ENCODE results near the gene DSTN. TPM values are rescaled to one million over a fixed set of nuclear protein-coding genes. Genes with fewer than 3 reads are reported as not detected.
A peak's percentile ranks its signal among the peaks of the same experiment; 100 is the strongest.

DSTN gene
- total RNA-seq: 61.2 and 64.3 TPM in 2 replicates

- peaks cover 3% of the 10 kb centered on the region for H3K9me3 Mint-ChIP-seq
- peaks cover 3% of the 10 kb centered on the region for H3K36me3 Mint-ChIP-seq (ENCODE audit: low read depth)
- peak within 1 kb of the TSS; percentile 90 for H3K27ac Mint-ChIP-seq
Measured at GRCh38 chr20:17569616-17570346, at the start of gene DSTN. Gene DSTN (plus strand): TSS chr20:17570075. CDS start chr20:17570209, 134 bp downstream.

GRCh38 chr20:17520583-17520982 is 49.3 kb upstream of the DSTN start:
- Mint-ChIP-seq H3K27ac (no peak overlapping the region), H3K4me1 (ENCODE audit: low read depth) (peaks cover 10% of the 10 kb centered on the region), H3K27me3 (ENCODE audit: low read depth) (peaks cover 7% of the 10 kb centered on the region)

More at GRCh38 chr20:17569616-17570346, at the start of gene DSTN:
- DNase-seq (ENCODE audit: low spot score): peak; percentile 85
- intact Hi-C loops (cut with micrococcal nuclease): loop anchor here (2.0 kb wide), 4 partner anchors 41 to 399 kb away; partner anchors contain the start of genes MGME1 and SNX5
- H3K27me3 Mint-ChIP-seq (ENCODE audit: low read depth): peaks cover 9% of the 10 kb centered on the region
- H3K4me1 Mint-ChIP-seq (ENCODE audit: low read depth): peaks cover 22% of the 10 kb centered on the region
- H3K4me3 Mint-ChIP-seq (ENCODE audit: low read depth): peak within 1 kb of the TSS; percentile 93

GRCh38 chr20:17522528-17522927 is 47.3 kb upstream of the DSTN start:
- intact Hi-C loops (cut with micrococcal nuclease): no loop called here

More at GRCh38 chr20:17520583-17520982, 49.3 kb upstream of the DSTN start:
- Mint-ChIP-seq H3K4me3 (ENCODE audit: low read depth) (no peak overlapping the region), H3K9me3 (no peaks in the 10 kb centered on the region), H3K36me3 (ENCODE audit: low read depth) (no peaks in the 10 kb centered on the region)
- intact Hi-C loops (cut with micrococcal nuclease): no loop called here
- DNase-seq (ENCODE audit: low spot score): no peak

GRCh38 chr20:17523326-17523725 is 46.5 kb upstream of the DSTN start:
- H3K27ac Mint-ChIP-seq: no peak overlapping the region
- intact Hi-C loops (cut with micrococcal nuclease): no loop called here
- peaks cover 4% of the 10 kb centered on the region for H3K4me1 Mint-ChIP-seq (ENCODE audit: low read depth)
- H3K36me3 Mint-ChIP-seq (ENCODE audit: low read depth): no peaks in the 10 kb centered on the region
- DNase-seq (ENCODE audit: low spot score): no peak
- H3K9me3 Mint-ChIP-seq: no peaks in the 10 kb centered on the region
- H3K27me3 Mint-ChIP-seq (ENCODE audit: low read depth): peaks cover 14% of the 10 kb centered on the region
- H3K4me3 Mint-ChIP-seq (ENCODE audit: low read depth): no peak overlapping the region

More at GRCh38 chr20:17522528-17522927, 47.3 kb upstream of the DSTN start:
- Mint-ChIP-seq H3K36me3 (ENCODE audit: low read depth) (no peaks in the 10 kb centered on the region), H3K27ac (no peak overlapping the region), H3K9me3 (no peaks in the 10 kb centered on the region), H3K4me1 (ENCODE audit: low read depth) (peaks cover 4% of the 10 kb centered on the region), H3K4me3 (ENCODE audit: low read depth) (no peak overlapping the region), H3K27me3 (ENCODE audit: low read depth) (peaks cover 11% of the 10 kb centered on the region)
- no peak for DNase-seq (ENCODE audit: low spot score)

- Mint-ChIP-seq H3K4me3 (ENCODE audit: low read depth) (no peak overlapping the region), H3K4me1 (ENCODE audit: low read depth) (peaks cover 4% of the 10 kb centered on the region), H3K36me3 (ENCODE audit: low read depth) (no peaks in the 10 kb centered on the region), H3K9me3 (no peaks in the 10 kb centered on the region), H3K27me3 (ENCODE audit: low read depth) (peaks cover 17% of the 10 kb centered on the region), H3K27ac (no peak overlapping the region)
- intact Hi-C loops (cut with micrococcal nuclease): no loop called here
- DNase-seq (ENCODE audit: low spot score): no peak
Measured at GRCh38 chr20:17524560-17524959, 45.3 kb upstream of the DSTN start.

- Mint-ChIP-seq H3K9me3 (no peaks in the 10 kb centered on the region), H3K27ac (no peak overlapping the region), H3K4me3 (ENCODE audit: low read depth) (no peak overlapping the region), H3K4me1 (ENCODE audit: low read depth) (peaks cover 5% of the 10 kb centered on the region), H3K27me3 (ENCODE audit: low read depth) (peaks cover 19% of the 10 kb centered on the region), H3K36me3 (ENCODE audit: low read depth) (no peaks in the 10 kb centered on the region)
- intact Hi-C loops (cut with micrococcal nuclease): no loop called here
- no peak for DNase-seq (ENCODE audit: low spot score)
Measured at GRCh38 chr20:17525132-17525531, 44.7 kb upstream of the DSTN start.

- peaks cover 7% of the 10 kb centered on the region for H3K4me1 Mint-ChIP-seq (ENCODE audit: low read depth)
- intact Hi-C loops (cut with micrococcal nuclease): no loop called here
- H3K27ac Mint-ChIP-seq: no peak overlapping the region
- H3K27me3 Mint-ChIP-seq (ENCODE audit: low read depth): peaks cover 21% of the 10 kb centered on the region
- no peaks in the 10 kb centered on the region for H3K9me3 Mint-ChIP-seq
- H3K36me3 Mint-ChIP-seq (ENCODE audit: low read depth): no peaks in the 10 kb centered on the region
- no peak overlapping the region for H3K4me3 Mint-ChIP-seq (ENCODE audit: low read depth)
- DNase-seq (ENCODE audit: low spot score): no peak
Measured at GRCh38 chr20:17525650-17526049, 44.2 kb upstream of the DSTN start.

GRCh38 chr20:17529586-17529985 is 40.3 kb upstream of the DSTN start:
- peaks cover 23% of the 10 kb centered on the region for H3K4me1 Mint-ChIP-seq (ENCODE audit: low read depth)
- intact Hi-C loops (cut with micrococcal nuclease): no loop called here
- no peak overlapping the region for H3K4me3 Mint-ChIP-seq (ENCODE audit: low read depth)
- no peaks in the 10 kb centered on the region for H3K9me3 Mint-ChIP-seq
- H3K36me3 Mint-ChIP-seq (ENCODE audit: low read depth): no peaks in the 10 kb centered on the region
- peaks cover 19% of the 10 kb centered on the region for H3K27me3 Mint-ChIP-seq (ENCODE audit: low read depth)
- no peak overlapping the region for H3K27ac Mint-ChIP-seq
- no peak for DNase-seq (ENCODE audit: low spot score)

- Mint-ChIP-seq H3K27me3 (ENCODE audit: low read depth) (peaks cover 19% of the 10 kb centered on the region), H3K4me1 (ENCODE audit: low read depth) (peaks cover 23% of the 10 kb centered on the region), H3K9me3 (no peaks in the 10 kb centered on the region), H3K36me3 (ENCODE audit: low read depth) (no peaks in the 10 kb centered on the region), H3K27ac (peak overlapping the region; percentile 55), H3K4me3 (ENCODE audit: low read depth) (peak overlapping the region; percentile 64)
- DNase-seq (ENCODE audit: low spot score): no peak
- intact Hi-C loops (cut with micrococcal nuclease): loop anchor here (1.0 to 10.0 kb wide), 5 partner anchors 24 to 463 kb away; partner anchors contain the start of genes MGME1 and SNX5
Measured at GRCh38 chr20:17530153-17530552, 39.7 kb upstream of the DSTN start.

- Mint-ChIP-seq H3K4me3 (ENCODE audit: low read depth) (peak within 1 kb of the TSS; percentile 82), H3K27ac (peak within 1 kb of the TSS; percentile 92)
Measured at GRCh38 chr20:17530716-17531664, 38.9 kb upstream of the DSTN start, which contains the start of gene BFSP1. Gene BFSP1 (minus strand): TSS chr20:17531379. CDS start chr20:17531329, 50 bp downstream.

GRCh38 chr20:17531665-17532025 is 38.2 kb upstream of the DSTN start:
- no peak for DNase-seq (ENCODE audit: low spot score)
- Mint-ChIP-seq H3K9me3 (no peaks in the 10 kb centered on the region), H3K27me3 (ENCODE audit: low read depth) (peaks cover 15% of the 10 kb centered on the region), H3K4me3 (ENCODE audit: low read depth) (peak overlapping the region; percentile 82), H3K4me1 (ENCODE audit: low read depth) (peaks cover 23% of the 10 kb centered on the region), H3K36me3 (ENCODE audit: low read depth) (no peaks in the 10 kb centered on the region), H3K27ac (peak overlapping the region; percentile 92)
- intact Hi-C loops (cut with micrococcal nuclease): loop anchor here (2.0 to 10.0 kb wide), 4 partner anchors 133 to 461 kb away; partner anchors contain the start of genes MGME1 and SNX5

More at GRCh38 chr20:17530716-17531664, 38.9 kb upstream of the DSTN start, which contains the start of gene BFSP1:
- H3K27me3 Mint-ChIP-seq (ENCODE audit: low read depth): peaks cover 15% of the 10 kb centered on the region
- DNase-seq (ENCODE audit: low spot score): peak; percentile 55
- intact Hi-C loops (cut with micrococcal nuclease): loop anchor here (1.0 to 10.0 kb wide), 5 partner anchors 25 to 462 kb away; partner anchors contain the start of genes MGME1 and SNX5
- peaks cover 22% of the 10 kb centered on the region for H3K4me1 Mint-ChIP-seq (ENCODE audit: low read depth)
- no peaks in the 10 kb centered on the region for H3K36me3 Mint-ChIP-seq (ENCODE audit: low read depth)
- no peaks in the 10 kb centered on the region for H3K9me3 Mint-ChIP-seq

GRCh38 chr20:17533396-17533795 is 36.5 kb upstream of the DSTN start:
- Mint-ChIP-seq H3K27ac (no peak overlapping the region), H3K9me3 (no peaks in the 10 kb centered on the region), H3K27me3 (ENCODE audit: low read depth) (peaks cover 11% of the 10 kb centered on the region), H3K4me1 (ENCODE audit: low read depth) (peaks cover 31% of the 10 kb centered on the region), H3K36me3 (ENCODE audit: low read depth) (no peaks in the 10 kb centered on the region), H3K4me3 (ENCODE audit: low read depth) (no peak overlapping the region)
- intact Hi-C loops (cut with micrococcal nuclease): loop anchor here (5.0 to 10.0 kb wide), 3 partner anchors 131 to 431 kb away; partner anchors contain the start of genes MGME1 and SNX5
- DNase-seq (ENCODE audit: low spot score): peak; percentile 11
